ENCODE measurements around the gene RMRP. TPM values are rescaled to one million over a fixed set of nuclear protein-coding genes. Genes with fewer than 3 reads are reported as not detected.

RMRP gene
- total RNA-seq, 2 experiments from 2014 or later = 12,624 to 26,575 TPM

DNA sequence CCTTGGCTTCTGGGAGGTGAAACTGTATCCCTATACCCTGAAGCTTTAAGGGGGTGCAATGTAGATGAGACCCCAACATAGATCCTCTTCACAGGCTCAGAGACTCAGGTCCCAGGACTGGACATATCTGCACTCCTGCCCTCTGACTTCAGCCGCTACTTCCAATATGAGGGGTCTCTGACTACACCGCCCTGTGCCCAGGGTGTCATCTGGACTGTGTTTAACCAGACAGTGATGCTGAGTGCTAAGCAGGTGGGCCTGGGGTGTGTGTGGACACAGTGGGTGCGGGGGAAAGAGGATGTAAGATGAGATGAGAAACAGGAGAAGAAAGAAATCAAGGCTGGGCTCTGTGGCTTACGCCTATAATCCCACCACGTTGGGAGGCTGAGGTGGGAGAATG, 21.3 kb upstream of the RMRP start:
- TF ChIP-seq, protein P1, sequence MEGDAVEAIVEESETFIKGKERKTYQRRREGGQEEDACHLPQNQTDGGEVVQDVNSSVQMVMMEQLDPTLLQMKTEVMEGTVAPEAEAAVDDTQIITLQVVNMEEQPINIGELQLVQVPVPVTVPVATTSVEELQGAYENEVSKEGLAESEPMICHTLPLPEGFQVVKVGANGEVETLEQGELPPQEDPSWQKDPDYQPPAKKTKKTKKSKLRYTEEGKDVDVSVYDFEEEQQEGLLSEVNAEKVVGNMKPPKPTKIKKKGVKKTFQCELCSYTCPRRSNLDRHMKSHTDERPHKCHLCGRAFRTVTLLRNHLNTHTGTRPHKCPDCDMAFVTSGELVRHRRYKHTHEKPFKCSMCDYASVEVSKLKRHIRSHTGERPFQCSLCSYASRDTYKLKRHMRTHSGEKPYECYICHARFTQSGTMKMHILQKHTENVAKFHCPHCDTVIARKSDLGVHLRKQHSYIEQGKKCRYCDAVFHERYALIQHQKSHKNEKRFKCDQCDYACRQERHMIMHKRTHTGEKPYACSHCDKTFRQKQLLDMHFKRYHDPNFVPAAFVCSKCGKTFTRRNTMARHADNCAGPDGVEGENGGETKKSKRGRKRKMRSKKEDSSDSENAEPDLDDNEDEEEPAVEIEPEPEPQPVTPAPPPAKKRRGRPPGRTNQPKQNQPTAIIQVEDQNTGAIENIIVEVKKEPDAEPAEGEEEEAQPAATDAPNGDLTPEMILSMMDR (conservative IDR thresholded peaks at IDR 0.05; ENCODE audit: low read length) = no peak
- no peak for TF ChIP-seq EZH2phosphoT487 (IDR thresholded peaks at IDR 0.05; ENCODE audit: borderline replicate concordance, low read depth, low read length)
- Histone ChIP-seq H3K79me2 (ENCODE audit: insufficient read depth, low read depth, low read length) (no peaks in the 10 kb centered on the region), H3K27ac (ENCODE audit: low read depth, low read length, poor library complexity, severe bottlenecking) (no peak overlapping the region), H3K4me3 (ENCODE audit: low read depth, low read length, poor library complexity, severe bottlenecking) (no peak overlapping the region), H3K9me2 (ENCODE audit: insufficient read depth, low read length) (no peaks in the 10 kb centered on the region), H4K20me1 (ENCODE audit: insufficient read depth, low read length) (no peaks in the 10 kb centered on the region), H2AFZ (ENCODE audit: low read length) (no peak overlapping the region), H3K36me3 (ENCODE audit: insufficient read depth, low read length) (no peaks in the 10 kb centered on the region), H3K4me1 (ENCODE audit: insufficient read depth, low read length, poor library complexity, severe bottlenecking) (peaks cover 30% of the 10 kb centered on the region), H3K9me3 (ENCODE audit: low read length) (no peaks in the 10 kb centered on the region), H3K4me2 (ENCODE audit: low read length) (no peak overlapping the region)
- ChIA-PET CTCF (ENCODE audit: unreplicated experiment) (no interaction called here), POLR2A (interaction anchor here (1.7 to 2.2 kb wide), 2 partner anchors 9 to 14 kb away, joined by 8 to 13 read pairs; partner anchors contain the start of gene ARHGEF39)
- no TSS peak for BruUV-seq (replicated peaks)
- intact Hi-C loops (cut with micrococcal nuclease; ENCODE audit: unreplicated experiment) = no loop called here
- no peak for DNase-seq (ENCODE audit: low spot score)

DNA sequence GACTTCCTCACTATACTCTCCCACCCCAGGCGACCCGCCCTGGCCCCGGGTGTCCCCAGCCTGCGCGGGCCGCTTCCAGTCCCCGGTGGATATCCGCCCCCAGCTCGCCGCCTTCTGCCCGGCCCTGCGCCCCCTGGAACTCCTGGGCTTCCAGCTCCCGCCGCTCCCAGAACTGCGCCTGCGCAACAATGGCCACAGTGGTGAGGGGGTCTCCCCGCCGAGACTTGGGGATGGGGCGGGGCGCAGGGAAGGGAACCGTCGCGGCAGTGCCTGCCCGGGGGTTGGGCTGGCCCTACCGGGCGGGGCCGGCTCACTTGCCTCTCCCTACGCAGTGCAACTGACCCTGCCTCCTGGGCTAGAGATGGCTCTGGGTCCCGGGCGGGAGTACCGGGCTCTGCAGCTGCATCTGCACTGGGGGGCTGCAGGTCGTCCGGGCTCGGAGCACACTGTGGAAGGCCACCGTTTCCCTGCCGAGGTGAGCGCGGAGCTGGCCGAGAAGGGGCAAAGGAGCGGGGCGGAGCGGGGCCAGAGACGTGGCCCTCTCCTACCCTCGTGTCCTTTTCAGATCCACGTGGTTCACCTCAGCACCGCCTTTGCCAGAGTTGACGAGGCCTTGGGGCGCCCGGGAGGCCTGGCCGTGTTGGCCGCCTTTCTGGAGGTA, 18.0 kb upstream of the RMRP start:
- no peaks in the 10 kb centered on the region for H3K9me2 ChIP-seq (ENCODE audit: insufficient read depth, low read length)
- no peak for DNase-seq (ENCODE audit: low spot score)
- no peak overlapping the region for H3K27ac ChIP-seq (ENCODE audit: low read depth, low read length, poor library complexity, severe bottlenecking)
- H3K9me3 ChIP-seq (ENCODE audit: low read length) = no peaks in the 10 kb centered on the region
- peaks cover 20% of the 10 kb centered on the region for H3K4me1 ChIP-seq (ENCODE audit: insufficient read depth, low read length, poor library complexity, severe bottlenecking)
- no peak overlapping the region for H3K4me3 ChIP-seq (ENCODE audit: low read depth, low read length, poor library complexity, severe bottlenecking)
- no peaks in the 10 kb centered on the region for H3K36me3 ChIP-seq (ENCODE audit: insufficient read depth, low read length)
- no TSS peak for BruUV-seq (replicated peaks)
- no peak overlapping the region for H3K4me2 ChIP-seq (ENCODE audit: low read length)
- H3K79me2 ChIP-seq (ENCODE audit: insufficient read depth, low read depth, low read length) = no peaks in the 10 kb centered on the region
- ChIA-PET CTCF (ENCODE audit: unreplicated experiment) (no interaction called here), POLR2A (interaction anchor here (1.3 to 3.1 kb wide), 2 partner anchors 11 to 14 kb away, joined by 3 to 12 read pairs; partner anchors contain the start of gene ARHGEF39)
- TF ChIP-seq, protein P1 (conservative IDR thresholded peaks at IDR 0.05; ENCODE audit: low read length) = no peak
- TF ChIP-seq EZH2phosphoT487 (IDR thresholded peaks at IDR 0.05; ENCODE audit: borderline replicate concordance, low read depth, low read length) = no peak
- H2AFZ ChIP-seq (ENCODE audit: low read length) = no peak overlapping the region
- intact Hi-C loops (cut with micrococcal nuclease; ENCODE audit: unreplicated experiment) = no loop called here
- no peaks in the 10 kb centered on the region for H4K20me1 ChIP-seq (ENCODE audit: insufficient read depth, low read length)

DNA sequence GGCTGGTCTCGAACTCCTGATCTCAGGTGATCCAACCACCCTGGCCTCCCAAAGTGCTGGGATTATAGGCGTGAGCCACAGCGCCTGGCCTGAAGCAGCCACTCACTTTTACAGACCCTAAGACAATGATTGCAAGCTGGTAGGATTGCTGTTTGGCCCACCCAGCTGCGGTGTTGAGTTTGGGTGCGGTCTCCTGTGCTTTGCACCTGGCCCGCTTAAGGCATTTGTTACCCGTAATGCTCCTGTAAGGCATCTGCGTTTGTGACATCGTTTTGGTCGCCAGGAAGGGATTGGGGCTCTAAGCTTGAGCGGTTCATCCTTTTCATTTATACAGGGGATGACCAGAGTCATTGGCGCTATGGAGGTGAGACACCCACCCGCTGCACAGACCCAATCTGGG, 17.4 kb upstream of the RMRP start:
- BruUV-seq (replicated peaks) = no TSS peak
- no peak overlapping the region for H3K4me2 ChIP-seq (ENCODE audit: low read length)
- ChIA-PET CTCF (ENCODE audit: unreplicated experiment) (no interaction called here), POLR2A (interaction anchor here (0.5 to 3.1 kb wide), 3 partner anchors 10 to 554 kb away, joined by 3 to 12 read pairs (median 5); partner anchors contain the start of gene ARHGEF39)
- H3K4me3 ChIP-seq (ENCODE audit: low read depth, low read length, poor library complexity, severe bottlenecking) = no peak overlapping the region
- no peaks in the 10 kb centered on the region for H3K36me3 ChIP-seq (ENCODE audit: insufficient read depth, low read length)
- H3K27ac ChIP-seq (ENCODE audit: low read depth, low read length, poor library complexity, severe bottlenecking) = no peak overlapping the region
- no peaks in the 10 kb centered on the region for H3K9me3 ChIP-seq (ENCODE audit: low read length)
- TF ChIP-seq, protein P1 (conservative IDR thresholded peaks at IDR 0.05; ENCODE audit: low read length) = no peak
- no peak for TF ChIP-seq EZH2phosphoT487 (IDR thresholded peaks at IDR 0.05; ENCODE audit: borderline replicate concordance, low read depth, low read length)
- no peaks in the 10 kb centered on the region for H4K20me1 ChIP-seq (ENCODE audit: insufficient read depth, low read length)
- intact Hi-C loops (cut with micrococcal nuclease; ENCODE audit: unreplicated experiment) = no loop called here
- peaks cover 13% of the 10 kb centered on the region for H3K4me1 ChIP-seq (ENCODE audit: insufficient read depth, low read length, poor library complexity, severe bottlenecking)
- H3K79me2 ChIP-seq (ENCODE audit: insufficient read depth, low read depth, low read length) = no peaks in the 10 kb centered on the region
- DNase-seq (ENCODE audit: low spot score) = no peak
- H2AFZ ChIP-seq (ENCODE audit: low read length) = no peak overlapping the region
- H3K9me2 ChIP-seq (ENCODE audit: insufficient read depth, low read length) = no peaks in the 10 kb centered on the region
